D341Med (cell line): ENCODE results near the gene RBM20.

ENCODE experiments used
- DNase-seq: peaks from one replicate; pipeline ENCODE4 v3.0.0; 2012; ENCODE audit warnings: low spot score

Gene RBM20

DNA sequence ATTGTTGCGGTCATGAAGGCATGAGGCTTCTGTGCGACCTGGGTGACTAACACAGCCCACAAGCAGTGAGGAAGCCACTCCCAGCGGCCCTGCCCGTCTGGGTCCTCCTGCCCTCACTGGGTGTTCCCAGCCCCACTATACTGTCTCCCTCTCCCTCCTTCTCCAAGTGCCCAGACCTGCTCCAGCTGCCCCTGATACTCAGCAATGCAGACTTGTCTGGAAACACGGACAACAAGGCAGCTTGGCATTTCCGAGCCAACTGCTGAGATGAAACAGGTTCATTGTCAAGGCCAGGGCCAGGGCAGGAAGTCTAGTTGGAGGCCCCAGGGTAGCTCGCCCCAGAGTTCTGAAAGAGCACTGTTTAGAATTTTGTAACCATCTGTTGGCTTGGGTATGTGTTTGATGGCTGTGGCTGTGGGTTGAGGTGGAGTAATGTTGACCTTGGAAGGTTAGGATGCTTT lies 95.7 kb downstream of the RBM20 start:
- no peak for DNase-seq

DNA sequence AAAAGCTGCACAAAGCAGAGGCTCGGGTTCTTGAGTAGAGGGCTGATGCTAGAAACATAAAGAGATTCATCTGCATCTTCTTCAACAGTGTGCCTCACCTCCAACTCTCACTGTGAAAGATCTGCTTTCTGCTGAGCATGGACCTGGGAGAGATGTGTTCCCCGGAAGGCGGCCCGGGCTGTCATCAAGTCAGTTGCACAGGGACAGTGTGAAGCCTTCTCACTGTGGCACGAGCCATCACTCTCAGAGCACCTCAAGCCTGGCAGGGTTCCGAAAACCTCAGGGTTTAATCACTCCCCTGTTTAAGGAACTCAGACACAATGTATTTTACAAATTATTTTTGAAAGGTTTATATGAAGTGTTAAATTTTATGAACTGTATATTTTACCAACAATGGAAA lies 98.7 kb downstream of the RBM20 start:
- no peak for DNase-seq

DNA sequence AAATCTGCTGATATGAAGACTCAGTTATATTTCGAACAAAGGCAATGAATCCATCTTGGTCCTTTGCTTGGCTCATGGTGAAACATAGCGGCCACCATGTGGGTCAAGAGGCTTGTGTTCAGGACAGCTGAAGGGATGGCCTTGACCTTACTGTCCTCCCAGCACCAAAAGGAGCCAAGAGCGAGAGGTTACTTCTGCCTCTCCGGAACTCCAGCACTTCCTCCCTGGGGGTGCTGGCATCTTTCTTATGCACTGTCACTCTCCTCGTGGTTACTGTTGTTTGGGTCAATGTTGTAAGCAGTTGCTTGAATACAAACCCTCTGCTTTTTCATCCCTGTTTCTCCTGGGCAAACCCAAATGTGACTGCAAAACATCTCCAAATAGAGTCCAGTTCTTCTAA lies 100.6 kb downstream of the RBM20 start:
- no peak for DNase-seq

DNA sequence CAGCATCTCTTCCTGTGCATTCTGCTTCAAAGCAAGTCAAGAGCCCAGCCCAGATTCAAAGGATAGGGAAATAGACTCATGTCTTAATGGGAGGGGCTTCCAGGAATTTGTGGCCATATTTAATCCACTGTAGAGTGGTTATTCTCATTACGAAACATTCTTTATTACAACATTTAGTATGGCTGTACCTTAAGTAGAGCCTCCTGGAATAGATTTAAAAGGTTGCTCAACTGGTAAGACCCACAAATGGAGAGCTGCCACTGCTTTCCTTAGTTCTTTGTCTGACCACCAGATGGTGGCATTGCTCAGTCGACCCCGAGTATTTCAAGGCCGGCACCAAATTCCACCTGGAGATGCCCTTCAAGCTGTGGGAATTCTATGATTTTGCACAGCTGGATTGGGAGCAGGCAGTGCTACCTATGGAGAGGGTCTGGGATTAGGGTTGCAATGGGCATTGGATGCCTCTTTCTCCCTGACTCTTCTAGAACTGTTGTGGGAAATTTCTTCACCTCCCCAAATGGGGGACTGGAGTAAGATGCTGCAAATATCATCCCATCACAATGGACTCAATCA lies 102.2 kb downstream of the RBM20 start:
- peak; percentile 72 for DNase-seq

DNA sequence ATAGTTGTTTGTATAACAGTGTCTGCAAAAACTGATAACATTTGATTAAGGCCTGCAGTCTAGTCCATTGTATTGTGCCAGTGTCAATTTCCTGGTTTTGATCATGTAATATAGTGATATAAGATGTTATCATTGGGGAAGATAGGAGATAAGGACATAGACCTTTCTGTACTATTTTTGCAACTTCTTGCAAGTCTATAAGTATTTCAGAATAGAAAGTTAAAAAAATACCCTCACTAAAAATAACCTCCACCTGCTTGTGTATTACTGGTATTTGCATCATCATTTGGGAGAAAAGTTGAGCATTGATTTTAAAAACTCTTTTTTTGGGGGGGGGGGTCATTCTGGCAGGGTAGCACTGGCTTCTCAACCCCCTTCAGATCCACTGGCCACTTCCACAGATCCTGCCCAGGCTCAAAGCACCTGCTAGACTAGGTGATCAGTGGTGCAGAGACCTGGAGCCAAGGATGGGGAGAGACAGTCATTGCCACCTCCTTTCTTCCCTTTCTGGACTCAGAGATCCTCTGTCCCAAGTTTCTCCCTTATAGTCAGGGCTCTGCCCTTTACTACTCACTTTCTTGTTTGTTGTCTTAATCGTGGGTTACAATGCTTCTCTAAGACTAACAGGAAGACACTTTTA lies 103.0 kb downstream of the RBM20 start:
- no peak for DNase-seq

DNA sequence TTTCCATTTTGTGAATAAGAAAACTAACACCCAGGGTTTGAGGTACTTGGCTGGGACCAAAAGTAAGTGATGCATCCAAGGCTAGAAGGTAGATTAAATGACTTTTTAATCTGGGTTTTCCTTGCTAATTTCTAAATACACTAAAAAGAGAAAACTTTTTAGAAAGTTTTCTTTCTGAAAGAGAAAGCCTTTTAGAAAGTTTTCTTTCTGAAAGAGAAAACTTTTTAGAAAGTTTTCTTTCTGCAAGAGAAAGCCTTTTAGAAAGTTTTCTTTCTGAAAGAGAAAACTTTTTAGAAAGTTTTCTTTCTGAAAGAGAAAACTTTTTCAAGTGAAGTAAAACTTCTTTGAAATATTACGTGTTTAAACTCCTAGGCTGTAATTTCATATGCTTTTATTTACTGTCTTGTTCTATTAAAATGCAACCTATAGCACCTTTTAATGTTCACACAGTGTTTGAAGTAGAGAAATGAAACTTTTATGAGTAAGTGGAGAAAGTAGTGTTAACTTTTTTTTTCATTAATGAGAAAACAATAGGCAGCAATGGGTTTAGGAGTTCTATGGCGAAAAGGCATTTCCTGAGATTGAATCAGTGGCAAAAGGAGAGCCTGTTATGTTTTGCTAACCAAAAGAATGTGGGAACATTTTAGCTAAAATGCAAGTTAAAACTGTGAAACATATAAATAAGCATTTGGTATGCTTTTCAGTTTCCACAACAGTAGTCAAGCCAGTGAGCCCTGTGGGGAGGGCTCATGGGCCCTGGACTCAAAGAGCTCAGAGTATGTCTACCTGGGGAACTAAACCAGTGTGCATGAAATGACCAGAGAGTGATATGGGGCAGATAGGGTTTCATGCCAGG lies 103.7 kb downstream of the RBM20 start:
- no peak for DNase-seq

DNA sequence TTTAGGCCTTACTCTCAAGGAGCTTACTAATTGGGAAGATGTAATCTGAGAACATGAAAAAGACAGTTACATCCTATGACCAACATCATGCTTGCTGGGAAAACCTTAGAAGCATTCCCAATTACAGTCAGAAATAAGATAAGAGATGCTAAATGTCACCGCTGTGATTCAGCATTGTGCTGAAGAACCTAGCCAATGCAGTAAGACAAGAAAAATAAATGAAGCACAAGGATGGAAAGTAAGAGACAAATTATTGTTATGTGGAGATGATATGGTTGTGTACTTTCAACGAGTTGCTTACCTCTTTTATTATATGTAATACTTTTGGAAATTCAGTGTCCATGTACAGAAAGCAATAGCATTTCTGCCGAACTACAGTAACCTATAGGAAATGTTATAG lies 104.8 kb downstream of the RBM20 start:
- DNase-seq: no peak

DNA sequence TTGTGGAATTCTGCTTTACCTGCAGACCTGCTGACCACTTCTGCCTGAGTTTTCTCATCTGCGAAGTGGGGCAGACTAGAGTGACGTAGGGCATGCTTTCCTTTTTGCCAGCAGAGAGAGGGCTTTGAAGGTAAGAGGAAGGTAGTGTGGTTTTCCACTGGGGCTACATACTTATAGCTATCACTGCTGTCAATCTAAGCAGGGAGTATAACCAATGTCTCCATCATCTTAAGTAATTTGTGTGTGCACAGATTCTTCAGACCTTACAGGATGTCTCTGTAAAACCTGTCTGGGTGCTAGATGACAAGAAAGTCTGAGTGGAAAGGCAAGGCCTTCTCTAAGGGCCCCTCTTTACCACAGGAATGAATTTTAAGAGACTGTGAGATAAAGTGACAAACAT lies 106.8 kb downstream of the RBM20 start:
- no peak for DNase-seq

DNA sequence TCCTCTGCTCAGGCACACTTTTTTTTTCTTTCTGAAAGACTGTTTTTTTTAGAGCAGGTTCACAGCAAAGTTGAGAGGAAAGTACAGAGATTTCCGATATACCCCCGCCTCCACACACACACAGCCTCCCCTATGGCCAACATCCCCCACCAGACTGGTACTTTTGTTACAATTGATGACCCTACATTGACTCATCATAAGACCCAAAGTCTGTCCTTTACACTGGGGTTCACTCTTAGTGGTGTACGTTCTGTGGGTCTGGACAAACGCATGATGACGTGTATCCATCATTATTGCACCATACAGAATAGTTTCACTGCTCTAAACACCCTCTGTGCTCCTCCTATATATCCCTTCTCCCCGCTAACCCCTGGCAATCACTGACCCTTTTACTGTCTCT lies 107.7 kb downstream of the RBM20 start:
- no peak for DNase-seq

DNA sequence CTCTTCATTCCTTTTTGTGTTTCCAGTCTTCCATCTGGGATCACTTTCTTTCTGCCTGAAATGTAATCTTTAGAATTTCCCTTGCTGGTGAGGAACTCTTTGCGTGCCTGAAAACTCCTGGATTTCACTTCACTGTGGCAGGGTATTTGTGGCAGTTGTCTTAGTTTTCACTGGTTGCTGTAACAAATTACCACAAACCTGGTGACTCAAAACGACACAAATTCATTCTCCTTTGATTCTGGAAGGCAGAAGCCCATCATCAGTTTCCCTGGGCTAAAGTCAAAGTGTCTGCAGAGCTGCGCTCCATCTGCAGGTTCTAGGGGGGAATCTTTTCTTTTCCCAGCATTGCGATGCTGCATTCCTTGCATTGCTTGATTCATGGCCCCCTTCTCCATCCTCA lies 109.3 kb downstream of the RBM20 start:
- no peak for DNase-seq

DNA sequence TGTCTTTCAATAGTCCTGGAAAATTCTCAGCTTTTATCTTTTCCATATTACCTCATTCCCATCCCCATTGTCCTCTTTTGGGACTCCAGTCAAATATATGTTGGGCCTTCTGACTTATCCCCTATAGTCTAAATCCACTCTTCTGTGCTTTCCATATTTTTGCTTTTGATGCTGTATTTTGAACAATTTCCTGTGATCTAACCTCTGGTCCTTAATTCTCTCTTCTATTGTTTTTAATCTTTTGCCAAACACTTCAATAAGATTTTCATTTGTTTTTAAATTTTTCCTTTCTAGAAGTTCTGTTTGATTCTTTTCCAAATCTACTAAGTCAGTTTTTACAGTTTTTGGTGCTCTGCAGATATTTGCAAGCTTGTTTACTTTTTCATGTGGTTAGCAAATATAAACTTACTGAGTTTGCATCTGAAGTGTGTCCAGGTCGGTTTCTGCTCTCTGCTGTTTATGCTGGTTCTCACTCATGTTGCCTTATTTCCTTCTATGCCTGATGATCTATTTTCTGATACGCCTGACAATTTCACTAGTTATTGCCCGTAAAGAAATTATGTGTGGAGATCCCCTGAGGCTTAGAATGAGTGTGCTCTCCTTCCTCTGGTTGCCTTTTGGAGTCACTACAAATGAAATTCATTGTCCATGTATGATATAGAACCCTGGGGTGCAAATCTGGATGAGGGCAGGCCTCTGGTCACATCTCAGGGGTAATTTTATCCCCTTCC lies 110.4 kb downstream of the RBM20 start:
- DNase-seq: no peak

DNA sequence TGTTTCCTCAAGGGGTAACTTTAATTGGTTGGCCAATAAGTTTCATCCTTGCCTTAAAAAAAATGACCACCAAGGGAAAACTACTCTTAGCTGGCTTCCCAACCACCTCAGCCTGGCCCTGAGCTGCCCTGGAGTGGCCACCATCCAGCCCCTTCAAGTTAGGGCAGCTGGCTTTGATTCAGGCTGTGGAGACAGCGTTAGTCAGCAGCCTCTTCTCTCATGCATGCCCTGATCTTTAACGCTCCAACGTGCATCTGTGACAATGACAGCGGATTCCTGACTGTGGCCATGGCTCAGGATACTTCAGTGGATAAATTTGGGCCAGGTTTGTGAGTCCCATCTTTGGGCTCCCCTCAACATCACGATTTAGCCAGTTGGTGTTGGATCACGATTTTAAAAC lies 111.6 kb downstream of the RBM20 start:
- no peak for DNase-seq

DNA sequence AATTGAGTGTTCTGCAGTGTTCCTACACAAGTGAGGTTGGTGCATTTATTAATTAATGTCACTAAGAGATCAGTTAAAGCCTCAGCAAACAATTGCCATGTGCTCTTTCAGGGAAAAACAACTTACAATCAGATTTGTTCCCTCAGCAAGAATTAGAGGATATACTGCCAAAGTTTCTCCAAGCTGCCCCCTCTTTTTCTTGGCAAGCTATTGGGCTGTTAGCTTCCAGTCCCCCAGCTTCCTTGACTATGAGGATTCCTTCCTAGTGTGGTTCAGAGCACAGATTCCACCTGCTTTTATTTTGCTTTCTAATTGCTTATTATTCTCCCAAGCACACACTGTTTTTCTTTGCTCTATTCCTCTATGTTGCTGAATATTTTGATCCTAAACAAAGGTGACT lies 112.7 kb downstream of the RBM20 start:
- no peak for DNase-seq

DNA sequence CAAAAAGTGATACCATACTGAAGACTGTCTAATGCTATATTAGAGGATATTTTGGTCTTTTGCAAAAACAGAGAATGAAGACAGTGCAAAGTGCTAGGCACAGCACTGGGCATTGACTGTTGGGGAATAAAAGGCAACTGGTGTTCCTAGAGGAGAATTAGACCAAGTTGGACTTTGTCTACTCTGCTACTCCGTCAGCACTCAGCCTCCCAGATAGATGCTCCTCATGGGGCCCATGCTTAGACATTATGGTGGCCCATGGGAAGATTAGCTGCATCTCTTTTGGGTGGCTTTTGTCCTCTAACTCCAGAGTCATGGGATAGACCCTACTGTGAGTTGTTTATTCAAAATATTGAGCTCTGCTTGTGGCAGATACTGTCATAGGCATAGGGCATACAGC lies 113.5 kb downstream of the RBM20 start:
- no peak for DNase-seq

DNA sequence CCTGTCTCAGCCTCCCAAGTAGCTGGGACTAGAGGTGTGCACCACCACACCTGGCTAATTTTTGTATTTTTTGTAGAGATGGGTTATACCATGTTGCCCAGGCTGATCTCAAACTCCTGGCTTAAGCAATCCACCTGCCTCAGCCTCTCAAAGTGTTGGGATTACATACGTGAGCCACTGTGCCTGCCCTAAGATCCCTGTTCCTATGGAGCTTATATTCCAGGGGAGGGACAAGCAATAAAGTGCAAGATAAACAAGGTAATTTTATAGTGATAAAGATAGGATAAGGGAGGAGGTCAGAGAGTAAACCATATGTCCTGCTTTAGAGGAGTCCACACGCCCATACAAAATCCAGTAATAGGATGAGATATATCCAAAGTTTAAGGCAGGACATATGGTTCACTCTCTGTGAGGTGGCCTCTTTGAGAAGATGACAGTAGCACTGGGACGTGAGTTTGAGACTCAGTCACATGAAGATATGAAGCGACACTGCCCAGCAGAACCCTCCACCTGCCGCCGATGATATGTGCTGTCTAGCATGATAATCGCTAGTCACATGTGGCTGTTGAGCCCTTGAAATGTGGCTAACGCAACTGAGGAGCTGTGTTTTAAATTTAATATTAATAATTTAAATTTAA lies 114.1 kb downstream of the RBM20 start:
- DNase-seq: no peak

DNA sequence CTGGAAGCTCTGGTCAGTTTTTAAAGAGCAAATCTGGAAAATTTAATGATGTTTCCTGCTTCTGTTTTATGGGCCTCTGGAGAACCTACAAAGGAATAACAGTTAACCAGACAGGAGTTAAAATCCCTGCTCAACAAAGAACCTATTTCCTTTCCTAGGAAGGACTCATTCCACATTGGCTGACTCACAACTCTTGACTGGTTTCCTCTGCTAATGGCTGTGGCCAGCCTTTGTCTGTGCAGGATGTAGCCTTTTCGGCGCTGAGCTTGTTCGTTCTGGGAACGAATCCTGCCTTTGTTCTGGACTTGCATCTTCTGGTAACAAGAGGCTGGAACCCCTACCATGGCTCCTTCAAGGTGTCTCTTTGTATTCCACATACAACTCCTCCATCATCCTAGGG lies 114.8 kb downstream of the RBM20 start:
- DNase-seq: no peak

DNA sequence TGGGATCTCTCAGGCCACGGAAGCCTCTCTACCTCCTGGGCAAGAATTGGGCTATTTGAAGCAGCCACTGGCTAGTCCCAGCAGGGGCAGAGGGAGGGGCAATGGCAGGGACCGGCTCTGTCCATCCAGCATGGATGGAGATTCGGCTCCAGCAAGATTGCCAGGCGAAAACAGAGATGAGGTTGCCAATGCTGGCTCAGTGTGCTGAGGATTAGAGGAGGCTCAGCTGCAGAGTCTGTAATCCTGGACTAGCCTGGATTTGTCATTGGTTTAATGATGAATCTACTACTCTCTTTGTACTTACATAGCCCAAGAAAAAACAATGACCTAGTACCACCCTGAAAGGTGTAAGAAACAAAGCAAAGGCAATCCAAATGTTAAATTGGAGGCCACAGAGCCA lies 115.4 kb downstream of the RBM20 start:
- peak; percentile 47 for DNase-seq

DNA sequence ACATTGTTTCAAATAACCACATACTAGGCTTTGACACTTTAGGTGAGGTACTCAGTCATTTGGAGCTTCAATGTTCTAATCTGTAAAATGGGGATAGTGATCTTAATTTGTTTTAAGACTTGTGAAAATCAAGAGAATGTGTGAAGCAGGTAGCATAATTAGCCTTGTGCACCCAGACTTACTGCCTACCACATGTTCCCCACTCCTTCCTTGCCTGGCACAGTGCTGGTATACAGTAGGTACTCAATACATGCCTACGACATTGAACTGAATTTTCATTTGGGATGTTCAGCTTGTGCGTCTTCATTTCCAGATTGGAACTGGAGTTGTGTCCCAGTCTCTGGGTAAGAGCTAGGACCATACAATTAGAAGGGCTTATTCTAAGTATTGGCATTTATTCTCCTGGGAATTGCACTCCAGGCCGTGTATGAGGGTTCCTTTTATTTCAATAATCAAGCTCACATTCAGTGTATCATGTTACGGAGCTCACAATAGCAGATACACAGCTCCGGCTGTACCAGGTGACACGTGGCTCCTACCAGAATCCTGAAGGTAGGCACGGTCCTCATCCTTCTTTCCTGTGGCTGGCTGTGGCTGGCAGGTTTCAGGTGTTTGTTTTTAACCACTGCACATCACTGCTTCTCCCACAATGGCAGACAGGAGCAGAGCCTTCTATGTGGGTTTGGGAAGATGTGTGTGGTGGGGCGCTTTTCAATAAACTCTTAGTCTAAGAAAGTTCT lies 118.1 kb downstream of the RBM20 start:
- DNase-seq: no peak

DNA sequence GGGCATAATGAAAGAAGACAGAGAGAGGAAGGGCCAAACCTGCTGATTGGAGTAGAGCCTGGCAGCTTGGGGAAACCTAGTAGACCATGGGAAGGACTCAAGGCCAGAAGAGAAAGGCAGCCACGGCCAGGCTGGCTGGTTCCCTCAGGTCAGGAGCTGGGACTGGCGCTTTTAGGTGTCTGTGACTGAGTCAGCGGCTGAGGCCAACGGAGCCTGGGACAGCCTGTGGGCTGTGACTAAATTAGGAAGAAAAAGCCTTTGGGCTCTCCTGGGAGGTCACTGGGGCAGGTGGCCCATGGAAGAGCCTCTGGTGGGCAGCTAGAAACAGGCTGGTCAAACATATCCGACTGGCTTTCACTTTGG lies 118.7 kb downstream of the RBM20 start:
- DNase-seq: no peak

DNA sequence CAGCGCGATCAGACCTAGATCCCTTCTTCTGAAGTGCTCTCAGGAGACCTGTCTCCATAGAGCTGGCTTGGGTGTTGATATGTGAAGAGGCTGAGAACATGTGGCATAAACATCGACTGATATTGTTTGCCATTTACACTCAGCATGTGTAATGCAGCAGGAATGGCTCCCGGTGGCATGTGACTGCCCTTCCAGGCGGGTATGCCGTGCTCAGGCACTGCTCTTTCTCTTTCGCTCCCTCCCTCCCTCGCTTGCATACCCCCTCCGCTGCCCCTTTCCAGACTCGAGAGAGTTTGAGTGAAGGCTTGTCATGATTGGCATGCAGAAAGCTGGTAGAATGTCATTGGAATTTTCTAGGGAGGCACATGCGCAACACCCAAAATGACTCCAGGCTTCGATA lies 120.2 kb downstream of the RBM20 start:
- DNase-seq: no peak

DNA sequence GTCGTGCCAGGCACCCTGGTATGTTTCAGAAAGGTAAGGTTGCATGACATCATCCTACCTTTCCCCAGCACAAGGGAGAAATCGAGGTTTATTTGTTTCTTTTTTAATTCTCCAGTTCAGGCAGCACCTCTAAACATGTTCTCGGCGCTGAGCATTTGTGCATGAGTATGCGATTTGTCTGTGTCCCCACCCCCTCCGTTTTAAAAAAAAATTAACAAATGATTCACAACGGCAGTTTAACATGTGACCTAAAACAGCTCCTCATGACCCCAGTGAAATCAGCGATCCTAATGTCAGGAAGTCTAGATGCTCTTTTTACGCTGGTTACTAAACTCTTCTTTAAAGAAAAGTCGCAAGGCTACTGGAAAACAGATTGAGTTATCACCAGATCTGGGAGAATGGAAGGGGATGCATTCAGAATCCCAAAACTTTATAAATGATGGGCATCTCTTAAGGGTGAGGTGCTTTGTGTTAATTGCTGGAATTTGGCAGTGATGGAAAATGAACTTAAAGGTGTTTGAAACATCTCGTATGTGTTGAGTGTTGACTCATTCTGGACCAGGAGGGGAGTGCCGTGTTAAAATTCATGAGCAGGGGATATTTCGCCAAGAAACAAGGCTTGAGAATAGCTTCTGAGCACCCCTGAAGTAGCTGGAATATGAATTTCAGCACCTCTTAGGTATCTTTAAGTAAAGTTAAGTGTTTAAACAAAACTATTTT lies 120.8 kb downstream of the RBM20 start:
- DNase-seq: no peak
